Suprapubic skin (tissue), 4 donors: ENCODE data around the gene C18orf32. TPM values are rescaled to one million over a fixed set of nuclear protein-coding genes. Genes with fewer than 3 reads are reported as not detected.
"Not testable (repeated sequence)": the region's sequence is repeated elsewhere in the genome, so short reads cannot be mapped to it uniquely, and the experiment has no call there.

Experiments
- DNase-seq, 2 donors: peaks; one replicate each; pipeline ENCODE4 v3.0.0-alpha.2; 2019; ENCODE audit warnings: low spot score in 2 of 2
- H3K27ac ChIP-seq: fragments of 200-600 bp; sonication (generic); one replicate; pipeline ENCODE4 v1.5.1; 2019
- H3K27me3 ChIP-seq: fragments of 200-600 bp; sonication (generic); one replicate; pipeline ENCODE4 v1.5.1; 2019
- H3K36me3 ChIP-seq: fragments of 200-600 bp; sonication (generic); one replicate; pipeline ENCODE4 v1.5.1; 2019
- H3K4me1 ChIP-seq: fragments of 200-600 bp; sonication (generic); one replicate; pipeline ENCODE4 v1.5.1; 2019
- H3K4me3 ChIP-seq: fragments of 200-600 bp; sonication (generic); one replicate; pipeline ENCODE4 v1.5.1; 2019; ENCODE audit warnings: mild to moderate bottlenecking
- H3K9me3 ChIP-seq: fragments of 200-600 bp; sonication (generic); one replicate; pipeline ENCODE4 v1.5.1; 2019
- EP300 ChIP-seq: sonication (generic); formaldehyde crosslinking; IDR thresholded peaks from one replicate; pipeline ENCODE4 v1.6.1; 2017; ENCODE audit warnings: antibody characterized with exemption
- POLR2A ChIP-seq, 2 donors: fragments of 450-650 bp; IDR thresholded peaks; one replicate each; pipeline ENCODE4 v1.6.1; 2017; ENCODE audit warnings: antibody characterized with exemption in 2 of 2, mild to moderate bottlenecking in 2 of 2, moderate library complexity in 2 of 2
- POLR2AphosphoS5 ChIP-seq, 3 donors: sonication (generic); formaldehyde crosslinking; IDR thresholded peaks; one replicate each; pipeline ENCODE4 v1.6.1; 2017; ENCODE audit warnings: antibody characterized with exemption in 3 of 3
- WGBS: methylation state at CpG from one replicate; pipeline ENCODE4 v1.1.5; 2018; 5-methylcytosine and 5-hydroxymethylcytosine counted together
- total RNA-seq, 4 donors: library from RNA; depleted of rRNA; stranded (reverse); fragments of >200 nt; gene quantifications; one replicate each; pipeline ENCODE4 v1.1.0, GENCODE V29; 2016
- TF ChIP-seq, protein P1 (sequence below), 2 donors: fragments of 200-600 bp in 1 of 2; fragments of 450-650 bp in 1 of 2; sonication (generic) in 1 of 2; IDR thresholded peaks; one replicate each; pipeline ENCODE4 v1.5.1; 2016 to 2019; ENCODE audit warnings: antibody characterized with exemption in 2 of 2, mild to moderate bottlenecking in 1 of 2, moderate library complexity in 1 of 2

The C18orf32 gene
- total RNA-seq, 4 donors from 2014 or later, result 17.4 to 36.4 (median 24.2) TPM

DNA sequence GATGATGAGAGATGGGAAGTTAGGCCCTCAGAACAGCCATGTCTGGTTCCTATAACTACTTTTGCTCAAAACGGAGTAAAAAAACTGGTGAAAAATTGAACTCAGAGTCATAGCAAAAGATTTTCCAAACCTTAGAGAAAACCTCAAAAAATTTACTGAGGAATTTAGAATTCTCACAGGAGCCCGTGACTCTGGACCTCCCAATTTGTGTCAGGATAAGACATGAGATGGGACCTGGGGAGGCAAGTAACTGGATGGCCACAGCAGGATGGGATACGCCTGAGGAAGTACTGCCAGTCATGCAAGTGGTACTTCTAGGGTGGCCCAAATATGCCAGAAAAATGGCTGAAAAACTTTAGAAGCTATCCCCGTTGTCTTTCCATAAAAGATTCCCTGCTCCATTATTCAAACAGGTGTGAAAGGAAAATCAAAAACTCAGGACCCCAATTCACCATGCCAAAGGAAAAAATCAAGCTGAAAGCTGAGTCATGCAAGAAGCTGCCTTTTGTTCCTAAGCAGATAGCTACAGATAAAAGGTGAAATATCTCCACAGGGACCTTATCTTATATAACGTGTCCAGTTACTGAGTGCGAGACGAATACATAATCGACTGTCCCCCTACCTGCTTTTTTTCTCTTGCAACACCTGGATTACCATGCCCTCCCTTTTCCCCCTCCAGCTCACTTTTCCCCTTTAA is 40.7 kb upstream of the C18orf32 start:
- WGBS, result 66% methylated on average over 8 of the region's 8 CpGs
- H3K27ac ChIP-seq, result no peak overlapping the region
- no peaks in the 10 kb centered on the region for H3K4me1 ChIP-seq
- TF ChIP-seq EP300 (no peak), POLR2A (IDR thresholded peaks at IDR 0.05) (no peak), POLR2AphosphoS5 (IDR thresholded peaks at IDR 0.05) (no peak)
- TF ChIP-seq, protein P1, sequence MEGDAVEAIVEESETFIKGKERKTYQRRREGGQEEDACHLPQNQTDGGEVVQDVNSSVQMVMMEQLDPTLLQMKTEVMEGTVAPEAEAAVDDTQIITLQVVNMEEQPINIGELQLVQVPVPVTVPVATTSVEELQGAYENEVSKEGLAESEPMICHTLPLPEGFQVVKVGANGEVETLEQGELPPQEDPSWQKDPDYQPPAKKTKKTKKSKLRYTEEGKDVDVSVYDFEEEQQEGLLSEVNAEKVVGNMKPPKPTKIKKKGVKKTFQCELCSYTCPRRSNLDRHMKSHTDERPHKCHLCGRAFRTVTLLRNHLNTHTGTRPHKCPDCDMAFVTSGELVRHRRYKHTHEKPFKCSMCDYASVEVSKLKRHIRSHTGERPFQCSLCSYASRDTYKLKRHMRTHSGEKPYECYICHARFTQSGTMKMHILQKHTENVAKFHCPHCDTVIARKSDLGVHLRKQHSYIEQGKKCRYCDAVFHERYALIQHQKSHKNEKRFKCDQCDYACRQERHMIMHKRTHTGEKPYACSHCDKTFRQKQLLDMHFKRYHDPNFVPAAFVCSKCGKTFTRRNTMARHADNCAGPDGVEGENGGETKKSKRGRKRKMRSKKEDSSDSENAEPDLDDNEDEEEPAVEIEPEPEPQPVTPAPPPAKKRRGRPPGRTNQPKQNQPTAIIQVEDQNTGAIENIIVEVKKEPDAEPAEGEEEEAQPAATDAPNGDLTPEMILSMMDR (IDR thresholded peaks at IDR 0.05), result no peak
- H3K36me3 ChIP-seq, result no peaks in the 10 kb centered on the region
- H3K4me3 ChIP-seq, result no peak overlapping the region
- no peaks in the 10 kb centered on the region for H3K27me3 ChIP-seq
- no peaks in the 10 kb centered on the region for H3K9me3 ChIP-seq
- no peak for DNase-seq

GRCh38 chr18:49525981-49526380 is 38.9 kb upstream of the C18orf32 start:
- no peaks in the 10 kb centered on the region for H3K27me3 ChIP-seq
- H3K9me3 ChIP-seq, result no peaks in the 10 kb centered on the region
- 93% methylated on average over 2 of the region's 2 CpGs for WGBS
- no peak overlapping the region for H3K27ac ChIP-seq
- DNase-seq, result no peak
- no peak overlapping the region for H3K4me3 ChIP-seq
- H3K4me1 ChIP-seq, result no peaks in the 10 kb centered on the region
- no peak for TF ChIP-seq POLR2A (IDR thresholded peaks at IDR 0.05)
- no peak for TF ChIP-seq EP300
- no peak for TF ChIP-seq POLR2AphosphoS5 (IDR thresholded peaks at IDR 0.05)
- TF ChIP-seq, protein P1 (IDR thresholded peaks at IDR 0.05), result no peak
- H3K36me3 ChIP-seq, result no peaks in the 10 kb centered on the region

DNA sequence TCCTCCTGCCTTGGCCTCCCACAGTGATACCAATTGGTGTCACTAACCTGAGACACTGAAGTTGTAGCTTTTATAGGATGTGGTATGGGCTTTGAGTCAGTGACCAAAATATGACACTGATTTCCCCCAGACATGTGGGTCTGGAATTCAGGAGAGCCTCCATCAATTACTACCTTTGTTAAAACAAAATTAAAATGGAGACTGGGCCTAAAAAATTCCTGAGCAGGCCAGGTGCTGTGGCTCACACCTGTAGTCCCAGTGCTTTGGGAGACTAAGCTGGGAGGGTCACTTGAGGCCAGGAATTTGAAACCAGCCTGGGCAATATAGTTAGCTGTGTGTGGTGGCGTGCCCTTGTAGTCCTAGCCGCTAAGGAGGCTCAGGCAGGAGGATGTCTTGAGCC is 37.9 kb upstream of the C18orf32 start:
- DNase-seq, result no peak
- H3K4me1 ChIP-seq, result no peaks in the 10 kb centered on the region
- no peak overlapping the region for H3K27ac ChIP-seq
- 94% methylated on average over 2 of the region's 2 CpGs for WGBS
- H3K9me3 ChIP-seq, result no peaks in the 10 kb centered on the region
- TF ChIP-seq, protein P1 (IDR thresholded peaks at IDR 0.05), result no peak
- TF ChIP-seq POLR2AphosphoS5 (IDR thresholded peaks at IDR 0.05) (no peak), POLR2A (IDR thresholded peaks at IDR 0.05) (no peak), EP300 (no peak)
- H3K36me3 ChIP-seq, result no peaks in the 10 kb centered on the region
- no peaks in the 10 kb centered on the region for H3K27me3 ChIP-seq
- H3K4me3 ChIP-seq, result no peak overlapping the region

DNA sequence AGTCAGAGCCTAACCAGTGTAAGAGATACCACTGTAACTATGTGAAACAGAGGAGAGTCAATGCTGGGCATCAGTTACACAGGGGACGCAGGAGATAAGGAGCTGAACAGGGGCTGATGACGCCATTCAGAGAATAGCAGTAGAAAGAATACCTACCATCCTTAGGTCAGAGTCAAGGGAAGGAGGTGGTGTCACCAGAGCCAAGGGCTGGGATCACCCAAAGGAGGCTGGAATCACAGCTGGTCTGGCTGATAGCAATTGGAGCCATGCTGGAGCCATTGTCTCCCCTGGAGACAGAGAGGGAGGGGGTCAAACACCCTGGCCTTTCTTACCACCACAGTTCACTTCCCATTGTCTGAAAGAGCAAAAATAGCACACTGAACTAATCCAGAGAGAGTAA is 37.3 kb upstream of the C18orf32 start:
- Histone ChIP-seq H3K36me3 (no peaks in the 10 kb centered on the region), H3K9me3 (no peaks in the 10 kb centered on the region), H3K27me3 (no peaks in the 10 kb centered on the region), H3K4me3 (no peak overlapping the region), H3K27ac (no peak overlapping the region), H3K4me1 (no peaks in the 10 kb centered on the region)
- no peak for DNase-seq
- TF ChIP-seq EP300, result no peak
- TF ChIP-seq, protein P1 (IDR thresholded peaks at IDR 0.05), result no peak
- 88% methylated on average over 2 of the region's 2 CpGs for WGBS

DNA sequence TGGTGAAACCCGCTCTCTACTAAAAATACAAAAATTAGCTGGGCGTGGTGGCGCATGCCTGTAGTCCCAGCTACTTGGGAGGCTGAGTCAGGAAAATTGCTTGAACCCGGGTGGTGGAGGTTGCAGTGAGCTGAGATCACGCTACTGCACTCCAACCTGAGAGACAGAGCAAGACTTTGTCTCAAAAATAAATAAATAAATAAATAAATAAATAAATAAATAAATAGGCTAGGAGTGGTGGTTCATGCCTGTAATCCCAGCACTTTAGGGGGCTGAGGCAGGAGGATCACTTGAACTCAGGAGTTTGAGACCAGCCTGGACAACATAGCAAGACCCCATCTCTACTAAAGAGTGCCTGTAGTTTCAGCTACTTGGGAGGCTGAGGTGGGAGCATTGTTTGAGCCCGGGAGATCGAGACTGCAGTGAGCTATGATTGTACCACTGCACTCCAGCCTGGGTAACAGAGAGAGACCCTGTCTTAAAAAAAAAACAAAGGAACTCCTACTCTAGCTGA is 36.6 kb upstream of the C18orf32 start:
- not testable (repeated sequence) for H3K9me3 ChIP-seq, H3K4me1 ChIP-seq, DNase-seq, H3K27ac ChIP-seq, H3K27me3 ChIP-seq, H3K4me3 ChIP-seq, H3K36me3 ChIP-seq
- WGBS, result 97% methylated on average over 7 of the region's 7 CpGs
